ENCODE measurements around the gene PPM1J. TPM values are rescaled to one million over a fixed set of nuclear protein-coding genes. Genes with fewer than 3 reads are reported as not detected.

Gene PPM1J
- polyA plus RNA-seq, 1 of the 3 experiments (the other 2 are of a cell fraction), result 5.3 TPM

GRCh38 chr1:112704934-112705627, 10.1 kb downstream of the PPM1J start:
- Histone ChIP-seq H3K9ac (peak overlapping the region; percentile 98), H3K79me2 (ENCODE audit: insufficient read depth) (peaks cover 43% of the 10 kb centered on the region), H3K4me2 (peak overlapping the region; percentile 96), H3F3A (replicated peaks; ENCODE audit: insufficient read depth) (peaks cover 34% of the 10 kb centered on the region), H3K9me2 (no peaks in the 10 kb centered on the region), H3K27me3 (ENCODE audit: insufficient read depth) (no peaks in the 10 kb centered on the region), H3K27ac (ENCODE audit: low read depth in 2 of 2, low read length in 1 of 2) (peak overlapping the region; percentile 68 to 87), H3K36me3 (replicated peaks in 1 of 2; ENCODE audit: control insufficient read depth in 1 of 2, insufficient read depth in 2 of 2, low read length in 1 of 2) (peaks cover 18 to 29% of the 10 kb centered on the region in 2 experiments), H3K4me1 (ENCODE audit: control insufficient read depth in 1 of 2, insufficient read depth in 2 of 2, low read depth in 1 of 2, low read length in 1 of 2) (peaks cover 27 to 55% of the 10 kb centered on the region in 2 experiments; a peak in 3 of 4 replicates), H4K20me1 (ENCODE audit: insufficient read depth) (peaks cover 11% of the 10 kb centered on the region), H3K9me3 (no peaks in the 10 kb centered on the region), H2AFZ (ENCODE audit: low read depth) (no peak overlapping the region), H3K4me3 (ENCODE audit: low read depth in 2 of 2, low read length in 1 of 2) (peak overlapping the region; percentile 93 to 94)
- whole genome bisulfite sequencing (ENCODE audit: low lambda C conversion rate), result 11% methylated on average over 11 of the region's 13 CpGs
- DNase-seq, result peak; percentile 71
- CTCF ChIA-PET, result interaction anchor here (0.6 to 3.5 kb wide), 5 partner anchors 10 to 314 kb away, joined by 3 to 15 read pairs (median 8); partner anchors contain the start of genes MOV10 and PPM1J
- POLR2A ChIA-PET, result interaction anchor here (2.6 kb wide), 1 partner anchor 30 kb away, joined by 8 read pairs; the partner anchor contains the start of gene MOV10
- peak; percentile 80 for TF ChIP-seq ELF1 (IDR thresholded peaks at IDR 0.05)
- TF ChIP-seq USF1 (IDR thresholded peaks at IDR 0.05; ENCODE audit: borderline replicate concordance, low read depth), result 0 out of 2 replicates have a peak, but pooled peaks have one; percentile 15
- peak; percentile 77 for TF ChIP-seq TCF12 (IDR thresholded peaks at IDR 0.05)
- no peak for TF ChIP-seq FOXJ3 (CRISPR knock-in tag; IDR thresholded peaks at IDR 0.05)
- no peak for TF ChIP-seq GATA2 (CRISPR knock-in tag; IDR thresholded peaks at IDR 0.05)
- no peak for TF ChIP-seq USF2 (IDR thresholded peaks at IDR 0.05; ENCODE audit: borderline replicate concordance, low read depth, low read length)
- TF ChIP-seq EZH2phosphoT487 (IDR thresholded peaks at IDR 0.05; ENCODE audit: borderline replicate concordance, low read depth), result no peak
- TF ChIP-seq IRF3 (IDR thresholded peaks at IDR 0.05; ENCODE audit: low read depth, low read length), result no peak
- no peak for TF ChIP-seq REST (IDR thresholded peaks at IDR 0.05; ENCODE audit: low read depth, low read length)
- TF ChIP-seq CTCF (IDR thresholded peaks at IDR 0.05), result no peak
- TF ChIP-seq SMC3 (IDR thresholded peaks at IDR 0.05; ENCODE audit: low read depth, low read length), result no peak
- no peak for TF ChIP-seq FOXM1 (IDR thresholded peaks at IDR 0.05; ENCODE audit: low read depth)
- TF ChIP-seq CHD2 (IDR thresholded peaks at IDR 0.05; ENCODE audit: low read length, partially characterized antibody), result peak; percentile 39
- TF ChIP-seq NFIC (IDR thresholded peaks at IDR 0.05; ENCODE audit: borderline replicate concordance), result peak; percentile 45; the same call in 1 of the 2 replicates
- peak; percentile 69; the same call in 1 of the 2 replicates for TF ChIP-seq POLR2AphosphoS5 (IDR thresholded peaks at IDR 0.05; ENCODE audit: low read depth, low read length)
- TF ChIP-seq YY1 (IDR thresholded peaks at IDR 0.05; ENCODE audit: low read depth), result no peak
- TF ChIP-seq RCOR1 (IDR thresholded peaks at IDR 0.05; ENCODE audit: low read length), result no peak
- TF ChIP-seq FOSL2 (IDR thresholded peaks at IDR 0.05; ENCODE audit: borderline replicate concordance, low read depth), result peak; percentile 65; the same call in 1 of the 2 replicates
- peak; percentile 44 for TF ChIP-seq TAF1 (IDR thresholded peaks at IDR 0.05; ENCODE audit: borderline replicate concordance, low read depth, low read length)
- peak; percentile 98 for TF ChIP-seq MAX (IDR thresholded peaks at IDR 0.05; ENCODE audit: low read depth)
- TF ChIP-seq RXRA (IDR thresholded peaks at IDR 0.05; ENCODE audit: borderline replicate concordance, low read depth), result peak; percentile 48; the same call in 1 of the 2 replicates
- TF ChIP-seq TEAD4 (IDR thresholded peaks at IDR 0.05; ENCODE audit: borderline replicate concordance, insufficient read depth), result no peak

All from SK-N-SH (cell line).